ENCODE measurements around the gene DNAH5. TPM values are rescaled to one million over a fixed set of nuclear protein-coding genes. Genes with fewer than 3 reads are reported as not detected.

The DNAH5 gene
- total RNA-seq, 1 donor from 2014 or later: 0.20 TPM

- no peak for DNase-seq
Measured at GRCh38 chr5:13934921-13935320, 9.6 kb downstream of the DNAH5 start.

GRCh38 chr5:13934125-13934524 is 10.4 kb downstream of the DNAH5 start:
- no peak for DNase-seq

- no peak for DNase-seq
Measured at GRCh38 chr5:13932561-13932960, 11.9 kb downstream of the DNAH5 start.

GRCh38 chr5:13932011-13932410 is 12.5 kb downstream of the DNAH5 start:
- no peak for DNase-seq

- no peak for DNase-seq
Measured at GRCh38 chr5:13930541-13931171, 13.8 kb downstream of the DNAH5 start.

GRCh38 chr5:13926731-13927130 is 17.8 kb downstream of the DNAH5 start:
- DNase-seq: no peak

- DNase-seq: no peak
Measured at GRCh38 chr5:13921578-13921977, 22.9 kb downstream of the DNAH5 start.

- no peak for DNase-seq
Measured at GRCh38 chr5:13919786-13920185, 24.7 kb downstream of the DNAH5 start.

GRCh38 chr5:13919087-13919486 is 25.4 kb downstream of the DNAH5 start:
- no peak for DNase-seq

- no peak for DNase-seq
Measured at GRCh38 chr5:13917061-13917460, 27.4 kb downstream of the DNAH5 start.

GRCh38 chr5:13913962-13914361 is 30.5 kb downstream of the DNAH5 start:
- DNase-seq: no peak

- no peak for DNase-seq
Measured at GRCh38 chr5:13910637-13911288, 33.7 kb downstream of the DNAH5 start.

- no peak for DNase-seq
Measured at GRCh38 chr5:13910201-13910600, 34.3 kb downstream of the DNAH5 start.

GRCh38 chr5:13909271-13909670 is 35.2 kb downstream of the DNAH5 start:
- DNase-seq: no peak

- no peak for DNase-seq
Measured at GRCh38 chr5:13898569-13898968, 45.9 kb downstream of the DNAH5 start.

- no peak for DNase-seq
Measured at GRCh38 chr5:13878357-13878756, 66.1 kb downstream of the DNAH5 start.

GRCh38 chr5:13866792-13867191 is 77.7 kb downstream of the DNAH5 start:
- DNase-seq: no peak

GRCh38 chr5:13865312-13865711 is 79.2 kb downstream of the DNAH5 start:
- no peak for DNase-seq

- DNase-seq: no peak
Measured at GRCh38 chr5:13860146-13860545, 84.3 kb downstream of the DNAH5 start.

- DNase-seq: no peak
Measured at GRCh38 chr5:13859270-13860065, 85.0 kb downstream of the DNAH5 start.

GRCh38 chr5:13843175-13843846 is 101.2 kb downstream of the DNAH5 start:
- DNase-seq: no peak

GRCh38 chr5:13833440-13833839 is 111.0 kb downstream of the DNAH5 start:
- no peak for DNase-seq

- DNase-seq: no peak
Measured at GRCh38 chr5:13831351-13831750, 113.1 kb downstream of the DNAH5 start.

All from skin of body (tissue), 2 donors.